HepG2 (cell line): ENCODE measurements around the gene TBC1D5.
"Not testable (repeated sequence)": the region's sequence is repeated elsewhere in the genome, so short reads cannot be mapped to it uniquely, and the experiment has no call there.

ENCODE experiments used
- NFKB2 ChIP-seq: sonication (generic); formaldehyde crosslinking; IDR thresholded peaks from 2 replicates; pipeline ENCODE4 v1.4.0; 2020; ENCODE audit warnings: missing genetic modification reagents, borderline replicate concordance
- SIN3A ChIP-seq: IDR thresholded peaks from 2 replicates; pipeline ENCODE4 v1.6.1; 2011; ENCODE audit warnings: low read depth, mild to moderate bottlenecking, control low read depth, low read length, borderline replicate concordance
- XBP1 ChIP-seq: sonication (generic); formaldehyde crosslinking; IDR thresholded peaks from 2 replicates; pipeline ENCODE4 v1.5.0; 2020; ENCODE audit warnings: missing genetic modification reagents
- ZFP82 ChIP-seq: sonication (generic); formaldehyde crosslinking; IDR thresholded peaks from 2 replicates; pipeline ENCODE4 v1.5.1; 2020; ENCODE audit warnings: mild to moderate bottlenecking, missing genetic modification reagents, borderline replicate concordance

GRCh38 chr3:17780369-17780768 is 37.9 kb upstream of the TBC1D5 start:
- TF ChIP-seq SIN3A; ZFP82 (CRISPR knock-in tag); NFKB2 (CRISPR knock-in tag); XBP1: not testable (repeated sequence)
